Heart left ventricle (tissue), 16 donors: ENCODE results near the gene F3. TPM values are rescaled to one million over a fixed set of nuclear protein-coding genes. Genes with fewer than 3 reads are reported as not detected.
A peak's percentile ranks its signal among the peaks of the same experiment; 100 is the strongest.

Experiments
- ATAC-seq, 4 donors: fragments of 200-7000 bp; cut with Tn5 transposase; one replicate each; pipeline ENCODE4 v1.9.1; 2020 to 2022; ENCODE audit warnings: moderate library complexity in 4 of 4, mild to moderate bottlenecking in 3 of 4, moderate number of reproducible peaks in 1 of 4
- DNase-seq, 5 donors: peaks; one replicate each; pipeline ENCODE4 v3.0.0-alpha.2; 2020
- H3K27ac ChIP-seq, 12 donors: fragments of 200-600 bp; sonication (generic) in 4 of 12; one replicate each; pipeline versions ENCODE4 v1.5.0 to v1.8.0; 2016 to 2022; ENCODE audit warnings: mild to moderate bottlenecking in 2 of 12
- H3K27me3 ChIP-seq, 9 donors: fragments of 200-600 bp; sonication (generic) in 2 of 9; one replicate each; pipeline versions ENCODE4 v1.5.1 to v1.8.0; 2016 to 2022; ENCODE audit warnings: mild to moderate bottlenecking in 3 of 9
- H3K36me3 ChIP-seq, 9 donors: fragments of 200-600 bp; sonication (generic) in 2 of 9; one replicate each; pipeline versions ENCODE4 v1.5.0 to v1.8.0; 2018 to 2022; ENCODE audit warnings: mild to moderate bottlenecking in 2 of 9
- H3K4me1 ChIP-seq, 12 donors: fragments of 200-600 bp; sonication (generic) in 4 of 12; one replicate each; pipeline versions ENCODE4 v1.5.0 to v1.8.0; 2016 to 2022; ENCODE audit warnings: mild to moderate bottlenecking in 3 of 12
- H3K4me3 ChIP-seq, 12 donors: fragments of 200-600 bp; sonication (generic) in 4 of 12; one replicate each; pipeline versions ENCODE4 v1.5.0 to v1.8.0; 2017 to 2022; ENCODE audit warnings: mild to moderate bottlenecking in 9 of 12, moderate library complexity in 4 of 12
- H3K9me3 ChIP-seq, 12 donors: fragments of 200-600 bp; sonication (generic) in 4 of 12; one replicate each; pipeline versions ENCODE4 v1.5.0 to v1.8.0; 2016 to 2022; ENCODE audit warnings: mild to moderate bottlenecking in 1 of 12
- POLR2A ChIP-seq, 2 donors: fragments of 450-650 bp; IDR thresholded peaks; one replicate each; pipeline ENCODE4 v1.6.1; 2017; ENCODE audit warnings: antibody characterized with exemption in 2 of 2, mild to moderate bottlenecking in 2 of 2, moderate library complexity in 2 of 2
- WGBS, 4 donors: extraction: QIAGEN DNeasy Blood & Tissue Kit in 2 of 4; methylation state at CpG; one replicate each; pipeline versions ENCODE4 v1.1.5 to v1.1.7; 2013 to 2018; 5-methylcytosine and 5-hydroxymethylcytosine counted together
- intact Hi-C, 10 donors: fragments of 100-400 bp; cut with DNase I; formaldehyde crosslinking; loops; one replicate each; pipeline versions ENCODE4 v1.11.1 to v1.14.2; 2022
- polyA plus RNA-seq, 2 donors: library from polyadenylated mRNA; stranded (reverse); fragments of 200-250 nt; gene quantifications; one replicate each; pipeline ENCODE4 v1.2.3, GENCODE V29; 2013
- total RNA-seq, 9 donors: library from RNA; depleted of rRNA in 2 of 9; stranded (reverse); fragments of >200 nt in 2 of 9; fragmentation: NEBNext Ultra II Directional in 3 of 9; extraction: Animal tissue kit (Norgen Biotek cat#: 25700) in 3 of 9; gene quantifications; one replicate each; pipeline versions ENCODE4 v1.1.0 to v1.2.4, GENCODE V29; 2016 to 2023
- TF ChIP-seq, protein P1 (sequence below), 12 donors: fragments of 200-600 bp; sonication (generic) in 4 of 12; IDR thresholded peaks; one replicate each; pipeline versions ENCODE4 v1.5.0 to v1.8.0; 2018 to 2022; ENCODE audit warnings: antibody characterized with exemption in 12 of 12, mild to moderate bottlenecking in 5 of 12
- donor health status: ischemic (EF 13 %, LVEDD 7.1; RV severe dilation, severe dysfunction).
- donor health status: healthy with polysubstance abuse.
- donor health status: DM: no; HTN: yes; CAD: no.
- donor health status: DM: no; HTN: no; CAD: no.
- donor health status: ischemic (EF 25% LVEDD 6.9; RV normal size, moderate dysfunction).
- donor health status: ischemic (EF 25% LVEDD 5.7; RV mildly dilated, moderate dysfunction).
- donor health status: healthy.
- donor health status: DM: yes; HTN: yes; CAD: no.
- donor health status: ischemic (EF 35%, LVEDD 5.7; RV mildly dilated, moderate dysfunction).
- donor health status: nonischemic (EF 11% LVEDD 7.7; RV severe dilation, severe dysfunction).
- donor health status: DM: yes; HTN: yes; CAD: no.
- donor health status: PGD.
- donor health status: ischemic (EF 29% LVEDD 5.4; RV normal size, mild dysfunction).
- donor health status: nonischemic (EF 23%, LVEDD 6.1; RV moderate dilation, normal function).

Gene F3
- total and polyA plus RNA-seq, 11 donors: 25.4 to 88.8 (median 49.7) TPM

DNA sequence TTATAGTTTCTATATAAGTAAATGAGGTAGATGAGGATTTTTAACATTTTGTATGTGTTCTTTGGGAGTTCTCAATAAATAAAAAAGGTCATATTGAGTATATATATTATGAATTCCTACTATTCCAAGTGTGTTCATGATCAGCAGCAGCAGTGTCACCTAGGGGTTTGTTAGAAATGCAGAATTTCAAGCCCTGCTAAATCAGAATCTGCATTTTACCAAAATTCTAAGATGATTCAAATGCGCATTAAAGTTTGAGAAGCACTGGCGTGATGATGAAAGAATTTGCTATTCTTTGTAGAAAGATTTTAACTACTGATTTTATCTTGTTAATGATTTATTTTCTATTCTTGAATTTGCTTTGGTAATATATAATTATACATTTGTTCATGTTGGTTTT, 28.7 kb downstream of the F3 start:
- WGBS, 4 donors: 97 to 99% (median 98%) methylated on average over 2 of the region's 2 CpGs
- no peak for ATAC-seq
- intact Hi-C loops: loop anchor here in 1 of 10 donors (10.0 kb wide), 1 partner anchor 532 kb away; no protein-coding TSS in a partner anchor
- peaks cover 0 to 4% (median 0%) of the 10 kb centered on the region in 12 donors for H3K4me1 ChIP-seq
- no peaks in the 10 kb centered on the region for H3K9me3 ChIP-seq
- H3K27ac ChIP-seq: no peak overlapping the region
- H3K4me3 ChIP-seq: no peak overlapping the region
- peaks cover 0 to 40% (median 15%) of the 10 kb centered on the region in 9 donors for H3K36me3 ChIP-seq
- no peak for DNase-seq
- TF ChIP-seq, protein P1, sequence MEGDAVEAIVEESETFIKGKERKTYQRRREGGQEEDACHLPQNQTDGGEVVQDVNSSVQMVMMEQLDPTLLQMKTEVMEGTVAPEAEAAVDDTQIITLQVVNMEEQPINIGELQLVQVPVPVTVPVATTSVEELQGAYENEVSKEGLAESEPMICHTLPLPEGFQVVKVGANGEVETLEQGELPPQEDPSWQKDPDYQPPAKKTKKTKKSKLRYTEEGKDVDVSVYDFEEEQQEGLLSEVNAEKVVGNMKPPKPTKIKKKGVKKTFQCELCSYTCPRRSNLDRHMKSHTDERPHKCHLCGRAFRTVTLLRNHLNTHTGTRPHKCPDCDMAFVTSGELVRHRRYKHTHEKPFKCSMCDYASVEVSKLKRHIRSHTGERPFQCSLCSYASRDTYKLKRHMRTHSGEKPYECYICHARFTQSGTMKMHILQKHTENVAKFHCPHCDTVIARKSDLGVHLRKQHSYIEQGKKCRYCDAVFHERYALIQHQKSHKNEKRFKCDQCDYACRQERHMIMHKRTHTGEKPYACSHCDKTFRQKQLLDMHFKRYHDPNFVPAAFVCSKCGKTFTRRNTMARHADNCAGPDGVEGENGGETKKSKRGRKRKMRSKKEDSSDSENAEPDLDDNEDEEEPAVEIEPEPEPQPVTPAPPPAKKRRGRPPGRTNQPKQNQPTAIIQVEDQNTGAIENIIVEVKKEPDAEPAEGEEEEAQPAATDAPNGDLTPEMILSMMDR (IDR thresholded peaks at IDR 0.05): no peak
- no peak for TF ChIP-seq POLR2A (IDR thresholded peaks at IDR 0.05)
- H3K27me3 ChIP-seq: no peaks in the 10 kb centered on the region

DNA sequence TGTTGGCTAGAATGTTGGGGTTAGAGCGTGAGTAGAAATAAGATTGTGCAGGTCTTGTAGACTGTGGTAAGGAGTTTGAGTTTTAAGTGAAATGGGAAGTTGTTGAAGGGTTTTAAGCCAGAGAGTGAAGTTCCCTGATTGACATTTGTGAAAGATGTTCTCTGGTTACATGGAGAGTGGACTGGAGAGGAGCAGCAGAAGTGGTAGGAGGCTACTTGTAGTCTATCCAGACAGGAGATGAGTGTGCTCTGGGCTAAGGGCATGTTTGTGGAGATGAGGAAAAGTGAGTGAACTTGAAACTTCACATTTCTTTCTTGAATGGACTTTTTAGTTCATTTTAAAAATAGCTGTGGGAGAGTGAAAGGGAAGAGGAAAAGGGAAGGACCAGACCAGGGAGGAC, 37.0 kb downstream of the F3 start:
- intact Hi-C loops: no loop called here
- Histone ChIP-seq H3K27ac (peak overlapping the region in 1 of 12 donors; percentile 21), H3K9me3 (no peaks in the 10 kb centered on the region), H3K27me3 (no peaks in the 10 kb centered on the region), H3K4me3 (no peak overlapping the region), H3K36me3 (peaks cover 0 to 72% (median 49%) of the 10 kb centered on the region in 9 donors), H3K4me1 (peaks cover 0 to 18% (median 0%) of the 10 kb centered on the region in 12 donors)
- 93 to 94% (median 93%) methylated on average over 1 of the region's 1 CpG for WGBS, 4 donors
- DNase-seq (no peak), ATAC-seq (no peak)
- TF ChIP-seq, protein P1 (IDR thresholded peaks at IDR 0.05): no peak
- no peak for TF ChIP-seq POLR2A (IDR thresholded peaks at IDR 0.05)

DNA sequence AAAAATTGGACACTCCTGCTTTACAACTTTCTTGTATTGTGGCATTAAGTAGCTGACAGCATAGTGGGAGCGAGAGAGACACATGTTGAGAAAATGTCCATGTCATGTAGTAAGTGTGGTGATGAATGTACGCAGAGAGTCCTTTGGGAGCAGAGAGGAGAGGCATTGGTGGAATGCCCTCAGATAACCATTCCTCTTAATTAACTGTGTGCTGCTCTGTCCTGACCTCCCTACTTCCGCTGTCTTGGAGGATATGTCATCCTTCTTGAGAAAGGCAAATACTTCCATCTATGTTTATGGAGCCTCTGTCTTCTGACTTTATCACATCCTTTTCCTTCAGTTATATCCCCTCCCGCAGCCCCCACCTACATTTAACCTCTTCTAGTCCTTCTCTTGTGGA, 38.4 kb downstream of the F3 start:
- H3K9me3 ChIP-seq: no peaks in the 10 kb centered on the region
- H3K4me1 ChIP-seq: peaks cover 0 to 18% (median 0%) of the 10 kb centered on the region in 12 donors
- 74 to 79% (median 78%) methylated on average over 4 of the region's 4 CpGs for WGBS, 4 donors
- peaks cover 0 to 84% (median 64%) of the 10 kb centered on the region in 9 donors for H3K36me3 ChIP-seq
- no peaks in the 10 kb centered on the region for H3K27me3 ChIP-seq
- no peak overlapping the region for H3K4me3 ChIP-seq
- DNase-seq (no peak), ATAC-seq (no peak)
- no peak overlapping the region for H3K27ac ChIP-seq
- intact Hi-C loops: no loop called here
- TF ChIP-seq, protein P1 (IDR thresholded peaks at IDR 0.05): no peak
- TF ChIP-seq POLR2A (IDR thresholded peaks at IDR 0.05): no peak

DNA sequence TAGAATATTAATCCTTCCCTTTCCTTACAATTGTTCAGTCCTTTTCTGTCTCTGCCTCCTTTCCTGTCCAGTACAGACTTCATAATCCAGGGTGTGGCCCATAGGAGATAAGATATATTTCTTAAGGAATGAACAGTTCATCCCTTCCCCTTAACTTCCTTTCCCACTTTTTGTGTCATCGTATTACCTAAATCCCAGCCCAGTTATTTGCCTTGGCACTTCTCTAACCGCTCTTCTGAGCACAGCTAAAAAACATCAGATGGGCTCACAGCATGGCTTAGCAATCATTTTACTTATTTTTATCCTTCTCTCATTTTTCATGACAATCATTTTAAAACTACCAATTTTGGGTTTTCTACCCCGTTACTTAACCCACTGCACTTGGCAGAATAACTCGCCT, 39.6 kb downstream of the F3 start:
- 86 to 89% (median 88%) methylated on average over 4 of the region's 4 CpGs for WGBS, 4 donors
- Histone ChIP-seq H3K36me3 (peaks cover 0 to 92% (median 65%) of the 10 kb centered on the region in 9 donors), H3K4me1 (peaks cover 0 to 18% (median 0%) of the 10 kb centered on the region in 12 donors), H3K4me3 (no peak overlapping the region), H3K9me3 (no peaks in the 10 kb centered on the region), H3K27me3 (no peaks in the 10 kb centered on the region), H3K27ac (no peak overlapping the region)
- peak in 2 of 4 donors; percentile 14 to 39 for ATAC-seq
- TF ChIP-seq, protein P1 (IDR thresholded peaks at IDR 0.05): no peak
- TF ChIP-seq POLR2A (IDR thresholded peaks at IDR 0.05): no peak
- intact Hi-C loops: no loop called here
- DNase-seq: no peak
